H9 (cell line): ENCODE results near the gene DOHH. TPM values are rescaled to one million over a fixed set of nuclear protein-coding genes. Genes with fewer than 3 reads are reported as not detected.

Experiments
- DNase-seq: peaks from one replicate; pipeline ENCODE4 v3.0.0-alpha.2; 2017
- H2AFZ ChIP-seq: one replicate; pipeline ENCODE4 v1.6.1; 2013; ENCODE audit warnings: mild to moderate bottlenecking, low read length, control low read depth, moderate library complexity
- H2AK5ac ChIP-seq: 2 replicates; pipeline ENCODE4 v1.6.1; 2013; ENCODE audit warnings: low read length, control low read depth, mixed read lengths; ENCODE audit not compliant: insufficient read length
- H2BK120ac ChIP-seq: one replicate; pipeline ENCODE4 v1.6.1; 2013; ENCODE audit warnings: low read depth, mild to moderate bottlenecking, low read length, control low read depth, inconsistent platforms; ENCODE audit not compliant: poor library complexity, severe bottlenecking
- H2BK12ac ChIP-seq: 2 replicates; pipeline ENCODE4 v1.6.1; 2013; ENCODE audit warnings: low read length, control low read depth, mixed read lengths, low read depth; ENCODE audit not compliant: insufficient read length
- H2BK15ac ChIP-seq: 2 replicates; pipeline ENCODE4 v1.6.1; 2013; ENCODE audit warnings: low read depth, low read length, control low read depth
- H2BK20ac ChIP-seq: one replicate; pipeline ENCODE4 v1.6.1; 2013; ENCODE audit warnings: low read depth, mild to moderate bottlenecking, low read length, control low read depth, inconsistent platforms; ENCODE audit not compliant: poor library complexity, severe bottlenecking
- H2BK5ac ChIP-seq: 2 replicates; pipeline ENCODE4 v1.6.1; 2013; ENCODE audit warnings: low read length, control low read depth, mixed read lengths; ENCODE audit not compliant: insufficient read length
- H3K14ac ChIP-seq: 2 replicates; pipeline ENCODE4 v1.6.1; 2013; ENCODE audit warnings: low read length, control low read depth; ENCODE audit not compliant: insufficient read depth
- H3K18ac ChIP-seq: 2 replicates; pipeline ENCODE4 v1.6.1; 2013; ENCODE audit warnings: low read depth, mild to moderate bottlenecking, mixed read lengths, low read length, control low read depth; ENCODE audit not compliant: insufficient read length
- H3K23ac ChIP-seq: 2 replicates; pipeline ENCODE4 v1.6.1; 2013; ENCODE audit warnings: low read length, control low read depth, mixed read lengths, low read depth; ENCODE audit not compliant: insufficient read length
- H3K23me2 ChIP-seq: 2 replicates; pipeline ENCODE4 v1.6.1; 2013; ENCODE audit warnings: low read depth, mild to moderate bottlenecking, mixed read lengths, low read length, control low read depth; ENCODE audit not compliant: insufficient read length, poor library complexity, severe bottlenecking
- H3K27ac ChIP-seq: 2 replicates; pipeline ENCODE4 v1.5.1; 2013; ENCODE audit warnings: low read length, control low read depth, mixed read lengths, low read depth; ENCODE audit not compliant: insufficient read length
- H3K27me3 ChIP-seq: 2 replicates; pipeline ENCODE4 v1.6.1; 2013; ENCODE audit warnings: low read length, control low read depth, inconsistent platforms; ENCODE audit not compliant: insufficient read depth
- H3K4ac ChIP-seq: 2 replicates; pipeline ENCODE4 v1.6.1; 2013; ENCODE audit warnings: low read depth, mild to moderate bottlenecking, control low read depth, inconsistent platforms, low read length, moderate library complexity
- H3K4me1 ChIP-seq: 2 replicates; pipeline ENCODE4 v1.6.1; 2013; ENCODE audit warnings: low read length, control low read depth, inconsistent platforms; ENCODE audit not compliant: insufficient read depth
- H3K4me2 ChIP-seq: 2 replicates; pipeline ENCODE4 v1.6.1; 2013; ENCODE audit warnings: low read length, control low read depth, mixed read lengths; ENCODE audit not compliant: insufficient read length, insufficient read depth
- H3K56ac ChIP-seq: 2 replicates; pipeline ENCODE4 v1.6.1; 2013; ENCODE audit warnings: low read depth, mild to moderate bottlenecking, mixed read lengths, low read length, control low read depth; ENCODE audit not compliant: insufficient read length
- H3K79me1 ChIP-seq: 2 replicates; pipeline ENCODE4 v1.6.1; 2013; ENCODE audit warnings: low read depth, mild to moderate bottlenecking, moderate library complexity, low read length, control low read depth, inconsistent platforms; ENCODE audit not compliant: insufficient read depth, poor library complexity, severe bottlenecking
- H3K79me2 ChIP-seq: 2 replicates; pipeline ENCODE4 v1.6.1; 2013; ENCODE audit warnings: low read length, control low read depth, inconsistent platforms; ENCODE audit not compliant: insufficient read depth
- H3K9ac ChIP-seq: 2 replicates; pipeline ENCODE4 v1.6.1; 2013; ENCODE audit warnings: low read length, control low read depth, mixed read lengths; ENCODE audit not compliant: insufficient read length; ENCODE audit errors: extremely low read depth
- H3K9me3 ChIP-seq: one replicate; pipeline ENCODE4 v1.6.1; 2013; ENCODE audit warnings: low read depth, low read length, inconsistent platforms; ENCODE audit not compliant: control insufficient read depth
- H3T11ph ChIP-seq: one replicate; pipeline ENCODE4 v1.6.1; 2013; ENCODE audit warnings: mild to moderate bottlenecking, low read length, control low read depth, inconsistent platforms
- H4K20me1 ChIP-seq: one replicate; pipeline ENCODE4 v1.6.1; 2013; ENCODE audit not compliant: control insufficient read depth, insufficient read length, insufficient read depth
- H4K5ac ChIP-seq: 2 replicates; pipeline ENCODE4 v1.6.1; 2013; ENCODE audit warnings: low read depth, mild to moderate bottlenecking, mixed read lengths, low read length, control low read depth; ENCODE audit not compliant: insufficient read length
- H4K8ac ChIP-seq: replicated peaks from 2 replicates; pipeline ENCODE4 v1.6.1; 2013; ENCODE audit warnings: low read length, control low read depth, mixed read lengths, low read depth; ENCODE audit not compliant: insufficient read length
- H4K91ac ChIP-seq: 2 replicates; pipeline ENCODE4 v1.6.1; 2013; ENCODE audit warnings: low read depth, mild to moderate bottlenecking, moderate library complexity, mixed read lengths, low read length, control low read depth; ENCODE audit not compliant: insufficient read length
- H3K27ac Mint-ChIP-seq, 3 experiments: 2 replicates in 2 of 3; 3 replicates in 1 of 3; pipeline ENCODE4 v1.8.0; 2020 to 2021; ENCODE audit warnings: mixed read lengths in 3 of 3, mild to moderate bottlenecking in 1 of 3, moderate library complexity in 1 of 3
- H3K27me3 Mint-ChIP-seq: 2 replicates; pipeline ENCODE4 v1.8.0; 2021; ENCODE audit warnings: low read depth, mild to moderate bottlenecking, moderate library complexity, mixed read lengths
- H3K36me3 Mint-ChIP-seq, 3 experiments: 2 replicates in 2 of 3; 3 replicates in 1 of 3; pipeline ENCODE4 v1.8.0; 2020 to 2021; ENCODE audit warnings: low read depth in 3 of 3, mixed read lengths in 3 of 3; ENCODE audit not compliant: insufficient read depth in 1 of 3
- H3K4me1 Mint-ChIP-seq, 2 experiments: 2 replicates each; pipeline ENCODE4 v1.8.0; 2020; ENCODE audit warnings: mixed read lengths in 2 of 2
- H3K4me3 Mint-ChIP-seq, 2 experiments: 2 replicates in 1 of 2; 3 replicates in 1 of 2; pipeline ENCODE4 v1.8.0; 2020 to 2021; ENCODE audit warnings: mild to moderate bottlenecking in 2 of 2, mixed read lengths in 2 of 2, moderate library complexity in 1 of 2
- H3K9me3 Mint-ChIP-seq, 2 experiments: 2 replicates in 1 of 2; 3 replicates in 1 of 2; pipeline ENCODE4 v1.8.0; 2020; ENCODE audit warnings: mild to moderate bottlenecking in 2 of 2, mixed read lengths in 2 of 2, moderate library complexity in 1 of 2
- WGBS: extraction: QIAGEN DNeasy Blood & Tissue Kit; methylation state at CpG from one replicate; pipeline ENCODE4 v1.1.7; 2013; ENCODE audit warnings: missing lambda C conversion rate, low lambda C conversion rate, mixed read lengths; ENCODE audit not compliant: insufficient read length; ENCODE audit errors: extremely low coverage; 5-methylcytosine and 5-hydroxymethylcytosine counted together
- total RNA-seq: library from RNA; stranded (reverse); gene quantifications from 2 replicates; pipeline ENCODE4 v1.2.1, GENCODE V29; 2021
- TF ChIP-seq, protein P1 (sequence below): fragments of 200-600 bp; sonication (generic); conservative IDR thresholded peaks from 3 replicates; pipeline ENCODE4 v1.8.0; 2021; ENCODE audit warnings: antibody characterized with exemption, mild to moderate bottlenecking

Gene DOHH
- total RNA-seq, 1 experiment from 2014 or later: 16.5 TPM

DNA sequence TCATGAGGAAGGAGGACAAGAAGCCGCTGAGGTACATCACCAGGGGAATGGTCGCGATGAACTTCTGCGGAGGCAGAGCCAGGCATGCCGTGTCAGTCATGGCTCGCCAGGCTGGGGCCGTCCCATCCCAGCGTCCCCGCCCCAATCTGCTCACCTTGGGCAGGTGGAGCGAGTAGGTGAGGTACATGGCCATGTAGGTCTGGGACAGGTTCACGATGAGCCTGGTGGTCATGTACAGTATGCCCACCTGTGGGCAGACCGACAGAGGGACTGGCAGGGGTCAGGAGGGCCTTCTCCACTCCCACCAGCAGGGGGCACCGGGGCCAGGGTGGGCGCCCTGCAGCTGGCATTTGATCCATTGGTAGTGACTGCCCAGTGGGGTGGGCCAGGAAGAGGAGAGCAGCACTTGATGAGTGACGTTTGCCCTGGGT lies 46.8 kb upstream of the DOHH start:
- H4K5ac ChIP-seq: no peak overlapping the region
- no peaks in the 10 kb centered on the region for H3K27me3 ChIP-seq
- H2AK5ac ChIP-seq: no peak overlapping the region
- H2BK12ac ChIP-seq: no peak overlapping the region
- H2AFZ ChIP-seq: no peak overlapping the region
- H2BK15ac ChIP-seq: no peak overlapping the region
- H2BK120ac ChIP-seq: no peak overlapping the region
- no peak overlapping the region for H3K4ac ChIP-seq
- Mint-ChIP-seq H3K27me3 (no peaks in the 10 kb centered on the region), H3K27ac (no peak overlapping the region), H3K9me3 (no peaks in the 10 kb centered on the region), H3K4me1 (peaks cover 2 to 3% of the 10 kb centered on the region in 2 experiments; a peak in 1 of 4 replicates), H3K4me3 (no peak overlapping the region), H3K36me3 (peaks cover 4 to 13% (median 12%) of the 10 kb centered on the region in 3 experiments; a peak in 6 of 7 replicates)
- H3K18ac ChIP-seq: no peak overlapping the region
- H3K9me3 ChIP-seq: no peaks in the 10 kb centered on the region
- H2BK5ac ChIP-seq: no peak overlapping the region
- no peak overlapping the region for H3K9ac ChIP-seq
- no peaks in the 10 kb centered on the region for H3K4me1 ChIP-seq
- no peak overlapping the region for H4K8ac ChIP-seq
- H3K79me1 ChIP-seq: no peaks in the 10 kb centered on the region
- no peak overlapping the region for H3K27ac ChIP-seq
- H2BK20ac ChIP-seq: no peak overlapping the region
- H3K79me2 ChIP-seq: no peaks in the 10 kb centered on the region
- no peak overlapping the region for H3K14ac ChIP-seq
- no peak for DNase-seq
- H3K56ac ChIP-seq: no peak overlapping the region
- TF ChIP-seq, protein P1, sequence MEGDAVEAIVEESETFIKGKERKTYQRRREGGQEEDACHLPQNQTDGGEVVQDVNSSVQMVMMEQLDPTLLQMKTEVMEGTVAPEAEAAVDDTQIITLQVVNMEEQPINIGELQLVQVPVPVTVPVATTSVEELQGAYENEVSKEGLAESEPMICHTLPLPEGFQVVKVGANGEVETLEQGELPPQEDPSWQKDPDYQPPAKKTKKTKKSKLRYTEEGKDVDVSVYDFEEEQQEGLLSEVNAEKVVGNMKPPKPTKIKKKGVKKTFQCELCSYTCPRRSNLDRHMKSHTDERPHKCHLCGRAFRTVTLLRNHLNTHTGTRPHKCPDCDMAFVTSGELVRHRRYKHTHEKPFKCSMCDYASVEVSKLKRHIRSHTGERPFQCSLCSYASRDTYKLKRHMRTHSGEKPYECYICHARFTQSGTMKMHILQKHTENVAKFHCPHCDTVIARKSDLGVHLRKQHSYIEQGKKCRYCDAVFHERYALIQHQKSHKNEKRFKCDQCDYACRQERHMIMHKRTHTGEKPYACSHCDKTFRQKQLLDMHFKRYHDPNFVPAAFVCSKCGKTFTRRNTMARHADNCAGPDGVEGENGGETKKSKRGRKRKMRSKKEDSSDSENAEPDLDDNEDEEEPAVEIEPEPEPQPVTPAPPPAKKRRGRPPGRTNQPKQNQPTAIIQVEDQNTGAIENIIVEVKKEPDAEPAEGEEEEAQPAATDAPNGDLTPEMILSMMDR: peak; percentile 68
- H3K23ac ChIP-seq: no peak overlapping the region
- no peaks in the 10 kb centered on the region for H4K20me1 ChIP-seq
- WGBS: no CpG with 5 or more reads among the region's 15 CpGs
- no peaks in the 10 kb centered on the region for H3K23me2 ChIP-seq
- H3T11ph ChIP-seq: no peak overlapping the region
- H3K4me2 ChIP-seq: no peak overlapping the region
- H4K91ac ChIP-seq: no peak overlapping the region
